SU-DHL-6 (cell line): ENCODE data around the gene EDIL3.
"Not testable (repeated sequence)": the region's sequence is repeated elsewhere in the genome, so short reads cannot be mapped to it uniquely, and the experiment has no call there.

ENCODE experiments used
- H2AFZ ChIP-seq: fragments of 200-600 bp; sonication (generic); 2 replicates; pipeline ENCODE4 v1.6.1; 2014; ENCODE audit warnings: low read depth, mild to moderate bottlenecking, moderate library complexity, mixed read lengths, antibody characterized with exemption, low read length; ENCODE audit not compliant: severe bottlenecking
- H3F3A ChIP-seq: fragments of 200-600 bp; shearing (Covaris generic); 2 replicates; pipeline ENCODE4 v1.6.0; 2016; ENCODE audit warnings: antibody characterized with exemption, mild to moderate bottlenecking; ENCODE audit not compliant: insufficient read depth
- H3K27ac ChIP-seq: fragments of 200-600 bp; sonication (generic); 2 replicates; pipeline ENCODE4 v1.5.1; 2016; ENCODE audit warnings: low read depth, mild to moderate bottlenecking, low read length, moderate library complexity, mixed read lengths
- H3K27me3 ChIP-seq: fragments of 200-600 bp; sonication (generic), shearing (Covaris generic); 2 replicates; pipeline ENCODE4 v1.6.0; 2014; ENCODE audit warnings: mild to moderate bottlenecking, low read length
- H3K36me3 ChIP-seq: fragments of 200-600 bp; sonication (generic); 2 replicates; pipeline ENCODE4 v1.6.1; 2014; ENCODE audit warnings: mild to moderate bottlenecking, low read length, mixed read lengths
- H3K4me2 ChIP-seq: fragments of 300-600, 200-600 bp; shearing (Covaris generic), sonication (generic); 2 replicates; pipeline ENCODE4 v1.6.0; 2014; ENCODE audit warnings: low read length, low read depth, mild to moderate bottlenecking; ENCODE audit not compliant: poor library complexity, severe bottlenecking
- H3K4me3 ChIP-seq: fragments of 200-600 bp; sonication (generic); 2 replicates; pipeline ENCODE4 v1.5.1; 2014; ENCODE audit warnings: antibody characterized with exemption, low read length, mild to moderate bottlenecking, mixed read lengths; ENCODE audit not compliant: insufficient read depth, poor library complexity, severe bottlenecking
- H3K79me2 ChIP-seq: fragments of 200-600 bp; sonication (generic); 2 replicates; pipeline ENCODE4 v1.6.1; 2014; ENCODE audit warnings: mild to moderate bottlenecking, low read length, moderate library complexity; ENCODE audit not compliant: insufficient read depth
- H3K9ac ChIP-seq: fragments of 200-600 bp; sonication (generic); 2 replicates; pipeline ENCODE4 v1.7.0; 2014; ENCODE audit warnings: mild to moderate bottlenecking, low read length
- H3K9me2 ChIP-seq: fragments of 200-600 bp; sonication (generic); replicated peaks from 2 replicates; pipeline ENCODE4 v1.6.1; 2014; ENCODE audit warnings: low read length; ENCODE audit not compliant: insufficient read depth
- H3K9me3 ChIP-seq: fragments of 200-600 bp; sonication (generic); 2 replicates; pipeline ENCODE4 v1.6.1; 2014; ENCODE audit warnings: low read length, mixed read lengths; ENCODE audit not compliant: insufficient read depth
- H4K20me1 ChIP-seq: fragments of 200-600 bp; sonication (generic); 2 replicates; pipeline ENCODE4 v1.6.1; 2014; ENCODE audit warnings: low read depth, mild to moderate bottlenecking, antibody characterized with exemption, low read length, moderate library complexity, mixed read lengths
- CTCF ChIP-seq: fragments of 200-600 bp; sonication (generic); IDR thresholded peaks from one replicate; pipeline ENCODE4 v1.5.1; 2017; ENCODE audit warnings: antibody characterized with exemption, mild to moderate bottlenecking, low read length, moderate library complexity; ENCODE audit not compliant: insufficient read depth, poor library complexity, severe bottlenecking
- EZH2phosphoT487 ChIP-seq: fragments of 200-600 bp; sonication (generic), shearing (Covaris generic); conservative IDR thresholded peaks from 2 replicates; pipeline ENCODE4 v1.6.1; 2018; ENCODE audit warnings: mild to moderate bottlenecking, antibody characterized with exemption, low read length, moderate library complexity, mixed read lengths

The EDIL3 gene

GRCh38 chr5:84299959-84300358, 84.7 kb downstream of the EDIL3 start:
- TF ChIP-seq EZH2phosphoT487 (no peak), CTCF (no peak)
- Histone ChIP-seq H3F3A (no peaks in the 10 kb centered on the region), H3K9me3 (no peaks in the 10 kb centered on the region), H3K9ac (no peak overlapping the region), H3K27me3 (no peaks in the 10 kb centered on the region), H3K4me3 (no peak overlapping the region), H3K79me2 (no peaks in the 10 kb centered on the region), H4K20me1 (no peaks in the 10 kb centered on the region), H3K27ac (no peak overlapping the region), H3K9me2 (no peaks in the 10 kb centered on the region), H3K4me2 (no peak overlapping the region), H3K36me3 (no peaks in the 10 kb centered on the region), H2AFZ (no peak overlapping the region)

- Histone ChIP-seq H3K27ac (no peak overlapping the region), H3K9me2 (no peaks in the 10 kb centered on the region), H3K9me3 (no peaks in the 10 kb centered on the region), H4K20me1 (no peaks in the 10 kb centered on the region), H3K36me3 (no peaks in the 10 kb centered on the region), H3K27me3 (no peaks in the 10 kb centered on the region), H3K4me2 (no peak overlapping the region), H3K9ac (no peak overlapping the region), H2AFZ (no peak overlapping the region), H3F3A (no peaks in the 10 kb centered on the region), H3K79me2 (no peaks in the 10 kb centered on the region), H3K4me3 (no peak overlapping the region)
- TF ChIP-seq CTCF (no peak), EZH2phosphoT487 (no peak)
Measured at GRCh38 chr5:84298628-84299027, 86.1 kb downstream of the EDIL3 start.

GRCh38 chr5:84297641-84298040, 87.0 kb downstream of the EDIL3 start:
- H3K4me2 ChIP-seq, H3K79me2 ChIP-seq, H3K36me3 ChIP-seq, H3K9me2 ChIP-seq, H3K9me3 ChIP-seq, H3F3A ChIP-seq, H3K4me3 ChIP-seq, H3K27ac ChIP-seq, H4K20me1 ChIP-seq, H2AFZ ChIP-seq, H3K9ac ChIP-seq, H3K27me3 ChIP-seq: not testable (repeated sequence)

GRCh38 chr5:84292788-84293653, 91.7 kb downstream of the EDIL3 start:
- Histone ChIP-seq H3F3A (no peaks in the 10 kb centered on the region), H3K4me2 (no peak overlapping the region)

More at GRCh38 chr5:84292788-84293653, 91.7 kb downstream of the EDIL3 start:
- no peaks in the 10 kb centered on the region for H3K9me3 ChIP-seq
- H3K9ac ChIP-seq = no peak overlapping the region
- H4K20me1 ChIP-seq = no peaks in the 10 kb centered on the region
- H3K79me2 ChIP-seq = no peaks in the 10 kb centered on the region
- H3K36me3 ChIP-seq = no peaks in the 10 kb centered on the region
- H2AFZ ChIP-seq = no peak overlapping the region
- H3K27me3 ChIP-seq = no peaks in the 10 kb centered on the region
- no peaks in the 10 kb centered on the region for H3K9me2 ChIP-seq
- no peak overlapping the region for H3K27ac ChIP-seq
- no peak overlapping the region for H3K4me3 ChIP-seq
- TF ChIP-seq EZH2phosphoT487 = no peak
